Measurements from ENCODE around the gene ACVR2A. TPM values are rescaled to one million over a fixed set of nuclear protein-coding genes. Genes with fewer than 3 reads are reported as not detected.

Gene ACVR2A
- total RNA-seq, 4 donors from 2014 or later: 44.4 to 75.4 (median 62.0) TPM

DNA sequence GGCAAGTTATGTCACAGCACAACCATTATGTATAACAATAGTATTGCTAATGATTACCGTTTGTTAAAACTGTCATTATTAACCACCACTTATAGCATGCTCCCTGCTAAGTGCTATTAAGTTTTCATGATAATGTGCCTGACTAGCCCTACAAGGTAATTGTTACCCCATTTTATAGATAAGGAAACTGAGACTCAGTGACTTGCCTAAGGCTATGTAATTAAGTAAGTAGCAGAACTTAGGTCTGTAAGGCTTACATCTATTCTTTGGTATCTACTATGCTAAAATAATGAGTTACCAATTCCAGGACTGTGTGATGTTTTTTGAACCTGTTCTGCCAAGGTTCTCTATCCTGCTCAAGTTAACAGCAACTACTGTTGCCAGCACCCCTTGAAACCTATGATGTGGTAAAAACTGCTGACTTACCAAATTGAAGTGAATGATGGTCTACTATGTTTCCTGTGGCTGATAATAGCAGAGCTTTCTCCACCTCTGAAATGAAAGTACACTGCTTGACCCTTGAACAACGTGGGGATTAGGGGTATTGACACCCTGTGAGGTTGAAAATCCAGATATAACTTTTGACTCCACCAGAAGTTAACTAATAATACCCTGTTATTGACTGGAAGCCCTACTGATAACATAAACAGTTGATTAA is 18.2 kb downstream of the ACVR2A start:
- intact Hi-C loops (cut with DNase I; ENCODE audit: low total_unique reads): no loop called here
- WGBS, 2 donors: 40 to 58% methylated on average over 2 of the region's 2 CpGs
- TF ChIP-seq POLR2A (IDR thresholded peaks at IDR 0.05): no peak
- TF ChIP-seq, protein P1, sequence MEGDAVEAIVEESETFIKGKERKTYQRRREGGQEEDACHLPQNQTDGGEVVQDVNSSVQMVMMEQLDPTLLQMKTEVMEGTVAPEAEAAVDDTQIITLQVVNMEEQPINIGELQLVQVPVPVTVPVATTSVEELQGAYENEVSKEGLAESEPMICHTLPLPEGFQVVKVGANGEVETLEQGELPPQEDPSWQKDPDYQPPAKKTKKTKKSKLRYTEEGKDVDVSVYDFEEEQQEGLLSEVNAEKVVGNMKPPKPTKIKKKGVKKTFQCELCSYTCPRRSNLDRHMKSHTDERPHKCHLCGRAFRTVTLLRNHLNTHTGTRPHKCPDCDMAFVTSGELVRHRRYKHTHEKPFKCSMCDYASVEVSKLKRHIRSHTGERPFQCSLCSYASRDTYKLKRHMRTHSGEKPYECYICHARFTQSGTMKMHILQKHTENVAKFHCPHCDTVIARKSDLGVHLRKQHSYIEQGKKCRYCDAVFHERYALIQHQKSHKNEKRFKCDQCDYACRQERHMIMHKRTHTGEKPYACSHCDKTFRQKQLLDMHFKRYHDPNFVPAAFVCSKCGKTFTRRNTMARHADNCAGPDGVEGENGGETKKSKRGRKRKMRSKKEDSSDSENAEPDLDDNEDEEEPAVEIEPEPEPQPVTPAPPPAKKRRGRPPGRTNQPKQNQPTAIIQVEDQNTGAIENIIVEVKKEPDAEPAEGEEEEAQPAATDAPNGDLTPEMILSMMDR (IDR thresholded peaks at IDR 0.05): no peak

DNA sequence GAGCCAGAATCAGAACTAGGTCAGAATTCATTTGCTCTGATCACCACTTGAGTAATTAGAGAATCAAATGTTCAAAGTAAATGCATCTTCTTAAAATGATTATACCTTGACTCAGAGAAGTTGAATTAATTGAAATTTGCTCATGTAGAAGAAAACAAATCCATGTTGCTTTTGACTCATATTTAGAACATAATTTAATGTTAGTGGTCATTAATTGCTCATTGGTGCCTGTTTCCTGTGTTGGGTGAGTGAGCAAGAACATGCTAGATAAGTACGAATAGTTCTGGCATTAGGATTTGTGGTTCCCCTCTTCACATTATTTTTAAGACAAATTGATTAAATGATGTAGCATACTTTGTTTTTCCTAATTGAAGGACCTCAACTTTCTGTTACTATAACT is 19.0 kb downstream of the ACVR2A start:
- TF ChIP-seq, protein P1 (IDR thresholded peaks at IDR 0.05): no peak
- TF ChIP-seq POLR2A (IDR thresholded peaks at IDR 0.05): no peak
- 75 to 91% methylated on average over 1 of the region's 1 CpG for WGBS, 2 donors
- no peak overlapping the region for H3K4me3 ChIP-seq (ENCODE audit: low read depth, poor library complexity, severe bottlenecking)
- no peak for DNase-seq (ENCODE audit: low spot score in 2 of 2)
- intact Hi-C loops (cut with DNase I; ENCODE audit: low total_unique reads): no loop called here

More for the DNA sequence above, 18.2 kb downstream of the ACVR2A start:
- DNase-seq (ENCODE audit: low spot score in 2 of 2): no peak
- H3K4me3 ChIP-seq (ENCODE audit: low read depth, poor library complexity, severe bottlenecking): no peak overlapping the region

DNA sequence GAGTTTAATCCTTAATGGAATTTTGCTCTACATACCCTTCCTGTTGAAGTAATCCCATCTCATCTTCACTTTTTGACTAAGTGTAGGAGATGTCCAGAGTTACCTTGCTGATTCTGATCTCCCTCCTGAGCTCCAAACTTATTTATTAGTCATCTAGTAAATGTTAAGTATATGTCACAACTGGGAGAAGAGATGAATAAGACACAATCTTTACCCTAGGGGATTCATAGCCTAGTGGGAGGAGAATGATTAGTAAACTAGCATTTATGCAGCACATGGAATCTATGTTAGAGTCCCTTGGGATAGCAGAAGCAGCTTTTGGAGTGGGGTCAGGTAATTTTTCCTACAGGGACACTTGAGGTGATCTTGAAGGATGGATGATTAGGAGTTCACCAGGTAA is 20.7 kb downstream of the ACVR2A start:
- H3K4me3 ChIP-seq (ENCODE audit: low read depth, poor library complexity, severe bottlenecking): no peak overlapping the region
- DNase-seq (ENCODE audit: low spot score in 2 of 2): no peak
- no peak for TF ChIP-seq POLR2A (IDR thresholded peaks at IDR 0.05)
- TF ChIP-seq, protein P1 (IDR thresholded peaks at IDR 0.05): no peak
- intact Hi-C loops (cut with DNase I; ENCODE audit: low total_unique reads): no loop called here

DNA sequence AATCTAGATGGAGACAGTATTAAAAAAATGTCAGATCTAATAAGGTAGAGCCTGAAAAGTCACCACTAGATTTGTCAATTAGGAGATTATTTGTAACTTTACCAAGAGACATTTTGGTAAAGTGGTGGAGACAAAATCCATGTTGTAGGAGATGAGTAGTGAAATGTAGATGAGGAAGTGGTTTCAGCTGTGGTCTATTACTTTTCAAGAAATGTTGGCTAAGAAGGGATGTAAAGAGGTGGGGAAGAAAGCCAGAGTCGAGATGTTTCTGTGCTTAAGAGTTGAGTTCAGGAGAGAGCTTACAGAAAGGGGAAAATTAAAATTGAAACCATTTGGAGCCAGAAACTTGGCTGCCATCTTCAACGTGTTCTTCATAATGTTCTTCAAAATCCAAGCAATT is 22.2 kb downstream of the ACVR2A start:
- no peak for DNase-seq (ENCODE audit: low spot score in 2 of 2)
- TF ChIP-seq, protein P1 (IDR thresholded peaks at IDR 0.05): no peak
- no peak for TF ChIP-seq POLR2A (IDR thresholded peaks at IDR 0.05)
- 52 to 65% methylated on average over 2 of the region's 2 CpGs for WGBS, 2 donors
- intact Hi-C loops (cut with DNase I; ENCODE audit: low total_unique reads): no loop called here
- no peak overlapping the region for H3K4me3 ChIP-seq (ENCODE audit: low read depth, poor library complexity, severe bottlenecking)

DNA sequence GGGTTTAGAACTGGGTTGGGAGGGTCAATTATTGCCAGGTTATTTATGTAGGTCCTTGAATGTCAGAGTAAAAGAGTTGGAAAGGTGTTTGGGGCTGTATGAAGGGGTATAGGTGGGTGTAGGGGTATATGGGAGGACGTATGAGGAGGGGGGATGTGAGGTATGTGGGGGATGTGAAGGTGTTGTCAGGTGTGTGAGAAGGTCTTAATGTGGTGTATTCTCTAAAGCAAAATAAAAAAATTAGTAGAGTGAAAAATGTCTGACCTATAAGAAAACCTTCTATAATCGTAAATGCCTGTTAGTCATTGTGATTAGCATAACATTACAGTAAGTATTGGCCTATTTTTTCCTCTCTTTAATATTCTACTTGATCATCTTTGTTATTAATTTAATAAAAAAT is 25.1 kb downstream of the ACVR2A start:
- no peak for DNase-seq (ENCODE audit: low spot score in 2 of 2)
- H3K4me3 ChIP-seq (ENCODE audit: low read depth, poor library complexity, severe bottlenecking): no peak overlapping the region
- WGBS, 2 donors: 61 to 66% methylated on average over 2 of the region's 2 CpGs
- intact Hi-C loops (cut with DNase I; ENCODE audit: low total_unique reads): no loop called here
- TF ChIP-seq, protein P1 (IDR thresholded peaks at IDR 0.05): no peak
- TF ChIP-seq POLR2A (IDR thresholded peaks at IDR 0.05): no peak

- no peak for DNase-seq (ENCODE audit: low spot score in 2 of 2)
- no peak overlapping the region for H3K4me3 ChIP-seq (ENCODE audit: low read depth, poor library complexity, severe bottlenecking)
- TF ChIP-seq, protein P1 (IDR thresholded peaks at IDR 0.05): no peak
- TF ChIP-seq POLR2A (IDR thresholded peaks at IDR 0.05): no peak
- intact Hi-C loops (cut with DNase I; ENCODE audit: low total_unique reads): no loop called here
These were observed 28.1 kb downstream of the ACVR2A start for GRCh38 chr2:147872967-147873366.
